GM12891 (cell line): ENCODE data around the gene CSMD2.

ENCODE experiments used
- DNase-seq: peaks from one replicate; pipeline ENCODE4 v3.0.0; 2011; ENCODE audit warnings: low spot score; ENCODE audit not compliant: insufficient read length
- FAIRE-seq: peaks from 2 replicates; lab custom pipeline; 2011; peaks lifted over from hg19 to GRCh38; lab: Jason Lieb, UNC
- PAX5 ChIP-seq: IDR thresholded peaks from 2 replicates; pipeline ENCODE4 v1.6.1; 2011; ENCODE audit warnings: low read length, moderate library complexity, mild to moderate bottlenecking; ENCODE audit not compliant: insufficient read depth, severe bottlenecking
- POLR2A ChIP-seq: IDR thresholded peaks from 2 replicates; pipeline ENCODE4 v1.6.1; 2011; ENCODE audit warnings: low read depth, low read length, control low read depth
- POLR2AphosphoS5 ChIP-seq: IDR thresholded peaks from 2 replicates; pipeline ENCODE4 v1.6.1; 2011; ENCODE audit warnings: low read depth, low read length, control low read depth
- POU2F2 ChIP-seq: IDR thresholded peaks from 2 replicates; pipeline ENCODE4 v1.6.1; 2011; ENCODE audit warnings: low read depth, mild to moderate bottlenecking, control low read depth, low read length, moderate library complexity
- SPI1 ChIP-seq: IDR thresholded peaks from 2 replicates; pipeline ENCODE4 v1.6.1; 2011; ENCODE audit warnings: low read depth, low read length, control low read depth
- TAF1 ChIP-seq: IDR thresholded peaks from 2 replicates; pipeline ENCODE4 v1.6.1; 2011; ENCODE audit warnings: low read depth, low read length, control low read depth

The CSMD2 gene

GRCh38 chr1:33742663-33743062 lies 422.4 kb downstream of the CSMD2 start:
- TF ChIP-seq POLR2A = no peak
- TF ChIP-seq POLR2AphosphoS5 = no peak
- TF ChIP-seq SPI1 = no peak
- TF ChIP-seq TAF1 = no peak
- TF ChIP-seq POU2F2 = no peak
- no peak for TF ChIP-seq PAX5
- no peak for DNase-seq
- FAIRE-seq = no peak

GRCh38 chr1:33741749-33742148 lies 423.3 kb downstream of the CSMD2 start:
- TF ChIP-seq POLR2A = no peak
- no peak for TF ChIP-seq POU2F2
- no peak for TF ChIP-seq POLR2AphosphoS5
- TF ChIP-seq PAX5 = no peak
- no peak for TF ChIP-seq TAF1
- TF ChIP-seq SPI1 = no peak
- DNase-seq (no peak), FAIRE-seq (no peak)

DNA sequence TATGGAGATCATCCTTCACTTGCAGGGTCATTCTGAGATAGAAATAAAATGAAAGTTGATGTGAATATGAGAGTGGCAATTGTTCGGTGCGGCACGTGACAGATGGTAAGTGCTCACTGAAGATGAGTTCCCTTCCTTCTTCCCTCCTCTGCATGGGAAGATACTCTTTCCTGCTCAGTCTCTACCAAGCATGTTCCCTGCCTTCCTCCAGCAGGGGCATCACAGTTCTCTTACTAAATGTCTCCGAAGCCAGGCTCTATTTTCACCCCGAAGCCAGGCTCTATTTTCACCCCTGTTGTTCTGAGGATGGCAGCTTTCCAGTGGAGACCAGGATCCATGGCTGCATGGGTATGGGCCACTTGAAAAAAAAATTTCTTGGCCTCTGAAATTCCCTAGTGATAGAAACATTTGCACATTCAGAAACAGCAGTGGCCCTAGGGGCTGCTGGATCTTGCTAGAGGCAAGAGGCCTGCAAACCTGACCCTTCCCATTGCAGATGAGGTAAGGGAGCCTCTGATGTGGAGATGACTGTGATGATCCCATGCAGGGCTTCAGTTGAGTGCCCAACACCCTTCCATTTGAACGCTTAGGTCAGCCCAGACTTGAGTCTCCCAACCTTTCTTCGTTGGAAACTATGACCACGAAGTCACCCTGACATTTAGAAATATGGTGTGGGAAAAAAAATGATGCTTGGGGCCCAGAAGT lies 424.8 kb downstream of the CSMD2 start:
- FAIRE-seq = no peak
- no peak for DNase-seq
- TF ChIP-seq SPI1 (no peak), POLR2A (no peak), POU2F2 (no peak), PAX5 (no peak)

- TF ChIP-seq POU2F2 = no peak
- TF ChIP-seq TAF1 = no peak
- no peak for TF ChIP-seq PAX5
- no peak for TF ChIP-seq SPI1
- no peak for TF ChIP-seq POLR2A
- no peak for TF ChIP-seq POLR2AphosphoS5
Measured at GRCh38 chr1:33738976-33739375, 426.1 kb downstream of the CSMD2 start.

GRCh38 chr1:33738536-33738935 lies 426.5 kb downstream of the CSMD2 start:
- no peak for TF ChIP-seq POLR2AphosphoS5
- TF ChIP-seq POU2F2 = no peak
- no peak for TF ChIP-seq POLR2A
- TF ChIP-seq SPI1 = no peak
- TF ChIP-seq TAF1 = no peak
- TF ChIP-seq PAX5 = no peak
- FAIRE-seq (no peak), DNase-seq (no peak)

More at GRCh38 chr1:33738976-33739375, 426.1 kb downstream of the CSMD2 start:
- DNase-seq (no peak), FAIRE-seq (no peak)

DNA sequence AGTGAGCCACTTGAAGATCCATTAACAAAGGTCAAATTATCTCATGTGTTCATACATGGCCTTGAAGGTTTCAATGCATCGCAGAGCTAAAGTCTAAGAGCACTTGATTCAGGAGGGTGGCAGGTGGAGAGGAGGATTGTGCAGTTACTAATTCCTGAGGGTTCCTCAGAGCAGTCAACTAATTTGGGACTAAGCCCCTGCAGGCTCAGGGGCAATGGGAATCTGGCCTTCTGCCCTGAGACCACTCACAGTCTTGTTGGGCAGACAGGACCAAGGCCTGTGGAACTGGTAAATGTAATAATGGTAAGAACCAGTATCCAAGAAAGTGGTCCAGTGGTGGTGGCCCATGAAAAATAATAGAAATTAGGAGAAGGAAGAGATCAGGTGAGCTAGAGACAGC lies 428.5 kb downstream of the CSMD2 start:
- TF ChIP-seq PAX5 (no peak), TAF1 (no peak), POU2F2 (no peak), POLR2AphosphoS5 (no peak), SPI1 (no peak), POLR2A (no peak)
- no peak for FAIRE-seq

DNA sequence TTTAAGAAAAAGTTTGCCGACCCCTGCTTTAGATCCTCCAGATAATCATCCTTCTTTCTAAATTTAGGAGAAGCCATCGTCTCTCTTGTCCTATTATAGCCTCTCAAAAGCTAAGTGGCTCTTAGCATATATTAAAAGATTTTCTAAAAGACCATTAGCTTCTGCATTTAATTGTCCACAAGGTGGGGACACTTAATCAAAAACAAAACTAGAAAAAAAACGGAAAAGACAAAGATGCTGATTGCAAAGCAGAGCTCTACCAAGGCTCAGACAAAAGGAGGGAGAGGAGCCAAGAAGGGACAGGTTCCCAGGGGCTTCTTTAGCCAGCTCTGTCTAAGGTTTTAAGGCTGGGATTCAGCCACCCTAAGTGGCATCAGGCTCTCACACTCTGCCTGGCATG lies 429.4 kb downstream of the CSMD2 start:
- no peak for DNase-seq
- TF ChIP-seq SPI1 (no peak), POU2F2 (no peak), POLR2A (no peak), TAF1 (no peak), POLR2AphosphoS5 (no peak), PAX5 (no peak)
- FAIRE-seq = no peak

More for the DNA sequence above, 428.5 kb downstream of the CSMD2 start:
- DNase-seq = no peak

- TF ChIP-seq PAX5 (no peak), SPI1 (no peak), POLR2A (no peak), TAF1 (no peak), POU2F2 (no peak)
- FAIRE-seq (no peak), DNase-seq (no peak)
Measured at GRCh38 chr1:33727310-33727709, 437.7 kb downstream of the CSMD2 start.

GRCh38 chr1:33726274-33726804 lies 438.7 kb downstream of the CSMD2 start:
- no peak for FAIRE-seq
- TF ChIP-seq POU2F2 (no peak), POLR2AphosphoS5 (no peak), SPI1 (no peak), TAF1 (no peak), PAX5 (no peak), POLR2A (no peak)
- no peak for DNase-seq
